Tibial nerve (tissue), 4 donors: ENCODE data around the gene CDC6. TPM values are rescaled to one million over a fixed set of nuclear protein-coding genes. Genes with fewer than 3 reads are reported as not detected.

Experiments used
- DNase-seq, 2 donors: peaks; one replicate each; pipeline ENCODE4 v3.0.0-alpha.2; 2019; ENCODE audit warnings: low spot score in 2 of 2
- H3K27ac ChIP-seq, 4 donors: fragments of 200-600 bp; sonication (generic) in 3 of 4; one replicate each; pipeline ENCODE4 v1.5.1; 2017 to 2019; ENCODE audit warnings: mild to moderate bottlenecking in 1 of 4
- H3K27me3 ChIP-seq, 2 donors: fragments of 200-600 bp; sonication (generic) in 1 of 2; one replicate each; pipeline versions ENCODE4 v1.5.1 to v1.6.0; 2017 to 2019
- H3K36me3 ChIP-seq, 3 donors: fragments of 200-600 bp; sonication (generic); one replicate each; pipeline ENCODE4 v1.5.1; 2018 to 2019
- H3K4me1 ChIP-seq, 4 donors: fragments of 200-600 bp; sonication (generic) in 3 of 4; one replicate each; pipeline ENCODE4 v1.5.1; 2017 to 2019
- H3K4me3 ChIP-seq, 4 donors: fragments of 200-600 bp; sonication (generic) in 3 of 4; one replicate each; pipeline ENCODE4 v1.5.1; 2017 to 2019; ENCODE audit warnings: mild to moderate bottlenecking in 1 of 4, moderate library complexity in 1 of 4
- H3K9me3 ChIP-seq, 4 donors: fragments of 200-600 bp; sonication (generic) in 3 of 4; one replicate each; pipeline ENCODE4 v1.5.1; 2017 to 2019
- CTCF ChIP-seq, 5 experiments: fragments of 200-600 bp in 3 of 5; fragments of 450-650 bp in 2 of 5; sonication (generic) in 3 of 5; IDR thresholded peaks; one replicate each; pipeline ENCODE4 v1.5.1; 2016 to 2019; ENCODE audit warnings: antibody characterized with exemption in 5 of 5, mild to moderate bottlenecking in 3 of 5, moderate library complexity in 2 of 5
- EP300 ChIP-seq, 2 donors: sonication (generic); formaldehyde crosslinking; IDR thresholded peaks; one replicate each; pipeline ENCODE4 v1.6.1; 2017; ENCODE audit warnings: antibody characterized with exemption in 2 of 2, mild to moderate bottlenecking in 1 of 2
- POLR2A ChIP-seq, 2 donors: fragments of 450-650 bp; IDR thresholded peaks; one replicate each; pipeline ENCODE4 v1.6.1; 2017; ENCODE audit warnings: antibody characterized with exemption in 2 of 2, mild to moderate bottlenecking in 2 of 2, moderate library complexity in 2 of 2
- WGBS, 2 donors: methylation state at CpG; one replicate each; pipeline ENCODE4 v1.1.5; 2018; 5-methylcytosine and 5-hydroxymethylcytosine counted together
- total RNA-seq, 4 donors: library from RNA; depleted of rRNA; stranded (reverse); fragments of >200 nt; gene quantifications; one replicate each; pipeline ENCODE4 v1.1.0, GENCODE V29; 2016

Gene CDC6
- total RNA-seq, 4 donors from 2014 or later: 0.20 to 1.8 (median 0.43) TPM

- Histone ChIP-seq H3K4me1 (peaks cover 0 to 87% (median 70%) of the 10 kb centered on the region in 4 donors), H3K4me3 (no peak overlapping the region), H3K36me3 (no peaks in the 10 kb centered on the region), H3K27ac (peak overlapping the region; percentile 45 to 94 (median 72)), H3K9me3 (no peaks in the 10 kb centered on the region), H3K27me3 (no peaks in the 10 kb centered on the region)
- TF ChIP-seq EP300 (IDR thresholded peaks at IDR 0.05) (peak in 1 of 2 donors; percentile 45), POLR2A (IDR thresholded peaks at IDR 0.05) (no peak), CTCF (IDR thresholded peaks at IDR 0.05) (no peak)
- DNase-seq: no peak
- 18 to 23% methylated on average over 10 of the region's 10 CpGs for WGBS, 2 donors
Measured at GRCh38 chr17:40307001-40307730, 19.5 kb downstream of the CDC6 start.

DNA sequence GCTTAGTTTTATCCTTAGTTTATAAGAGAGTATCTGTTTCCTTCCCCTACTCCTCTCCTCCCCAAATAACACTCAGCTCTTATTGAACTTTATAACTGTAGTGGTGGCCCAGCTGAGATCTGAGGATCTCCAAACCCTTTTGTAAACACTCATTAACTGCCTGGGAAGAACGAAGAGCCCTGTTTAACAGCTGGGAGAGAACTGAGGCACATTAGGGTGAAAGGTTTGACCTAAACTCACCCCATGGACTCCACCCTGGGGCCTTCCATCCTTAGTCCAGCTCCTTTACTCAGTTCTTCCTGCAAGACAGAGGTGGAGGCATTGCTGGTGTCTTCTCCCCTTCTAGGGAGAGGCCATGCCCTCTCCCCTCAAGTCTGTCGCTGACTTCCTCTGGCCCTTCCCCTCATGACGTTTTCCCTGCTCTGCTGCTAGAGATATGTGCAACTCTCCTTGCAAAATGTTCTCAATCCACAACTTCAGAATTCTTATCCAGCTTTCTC lies 20.1 kb downstream of the CDC6 start:
- H3K27ac ChIP-seq: peak overlapping the region; percentile 45 to 94 (median 72)
- no peaks in the 10 kb centered on the region for H3K36me3 ChIP-seq
- peaks cover 0 to 92% (median 76%) of the 10 kb centered on the region in 4 donors for H3K4me1 ChIP-seq
- TF ChIP-seq EP300 (IDR thresholded peaks at IDR 0.05) (peak in 1 of 2 donors; percentile 8), POLR2A (IDR thresholded peaks at IDR 0.05) (no peak), CTCF (IDR thresholded peaks at IDR 0.05) (no peak)
- no peaks in the 10 kb centered on the region for H3K27me3 ChIP-seq
- DNase-seq: no peak
- H3K4me3 ChIP-seq: no peak overlapping the region
- 10 to 13% methylated on average over 3 of the region's 3 CpGs for WGBS, 2 donors
- no peaks in the 10 kb centered on the region for H3K9me3 ChIP-seq

GRCh38 chr17:40309031-40309948 lies 21.6 kb downstream of the CDC6 start, which contains the start of gene RARA:
Gene RARA, plus strand, starts transcription at chr17:40309180. Its CDS starts 22,039 bp downstream, at chr17:40331219.
- H3K4me3 ChIP-seq: peak within 1 kb of the TSS in 3 of 4 donors; percentile 18 to 47 (median 41)
- H3K4me1 ChIP-seq: peaks cover 0 to 92% (median 73%) of the 10 kb centered on the region in 4 donors
- no peak for TF ChIP-seq POLR2A (IDR thresholded peaks at IDR 0.05)
- TF ChIP-seq CTCF (IDR thresholded peaks at IDR 0.05): no peak
- TF ChIP-seq EP300 (IDR thresholded peaks at IDR 0.05): no peak
- no peaks in the 10 kb centered on the region for H3K27me3 ChIP-seq
- H3K36me3 ChIP-seq: no peaks in the 10 kb centered on the region
- 6 to 8% methylated on average over 17 to 19 of the region's 20 CpGs for WGBS, 2 donors
- peak in 1 of 2 donors; percentile 10 for DNase-seq
- no peaks in the 10 kb centered on the region for H3K9me3 ChIP-seq
- H3K27ac ChIP-seq: peak within 1 kb of the TSS; percentile 45 to 94 (median 72)

DNA sequence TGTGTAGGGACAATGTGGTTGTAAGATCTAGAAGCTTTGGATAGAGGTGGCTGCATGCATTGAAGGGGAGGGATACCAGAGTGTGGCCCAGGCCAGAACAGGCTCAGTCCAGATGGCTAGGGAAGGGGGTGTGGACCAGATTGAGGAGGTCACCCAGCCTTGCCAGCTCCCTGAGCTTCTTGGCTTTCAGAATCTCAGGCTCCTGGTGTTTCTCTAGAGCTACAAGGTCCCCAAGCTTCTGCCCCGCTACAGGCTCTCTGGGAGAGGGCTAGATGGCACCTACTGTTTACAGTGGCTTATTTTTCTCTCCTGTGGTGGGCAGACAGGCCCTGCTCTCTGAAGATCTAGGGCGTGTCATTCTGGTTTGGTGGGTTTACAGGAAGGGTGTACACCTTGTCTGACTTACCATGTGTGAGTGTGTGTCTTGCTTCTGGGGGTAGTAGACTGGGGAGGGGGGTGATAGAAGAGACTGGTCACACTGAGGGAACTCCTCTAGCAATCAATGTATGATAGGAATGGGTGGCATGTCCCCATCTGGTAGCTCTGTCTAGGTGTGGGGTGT lies 22.4 kb downstream of the CDC6 start:
- WGBS, 2 donors: 68 to 71% methylated on average over 2 of the region's 2 CpGs
- peaks cover 0 to 92% (median 75%) of the 10 kb centered on the region in 4 donors for H3K4me1 ChIP-seq
- no peaks in the 10 kb centered on the region for H3K9me3 ChIP-seq
- H3K27me3 ChIP-seq: no peaks in the 10 kb centered on the region
- H3K4me3 ChIP-seq: no peak overlapping the region
- peak overlapping the region in 3 of 4 donors; percentile 1 to 87 (median 76) for H3K27ac ChIP-seq
- peak in 1 of 2 donors; percentile 12 for DNase-seq
- TF ChIP-seq POLR2A (IDR thresholded peaks at IDR 0.05) (no peak), CTCF (IDR thresholded peaks at IDR 0.05) (no peak), EP300 (IDR thresholded peaks at IDR 0.05) (no peak)
- no peaks in the 10 kb centered on the region for H3K36me3 ChIP-seq
